Cardiac muscle cell (in vitro differentiated cells and primary cell): ENCODE data around the gene ARHGEF26. TPM values are rescaled to one million over a fixed set of nuclear protein-coding genes. Genes with fewer than 3 reads are reported as not detected.

ENCODE experiments used
- DNase-seq, 2 donors: peaks; one replicate each; pipeline versions ENCODE4 v3.0.0 to v3.0.0-alpha.2; 2010 to 2017; ENCODE audit warnings: low read depth in 1 of 2, low spot score in 1 of 2
- H3K27ac ChIP-seq: fragments of 200-600 bp; sonication (generic); 2 replicates; pipeline ENCODE4 v1.5.1; 2016
- H3K27me3 ChIP-seq: fragments of 200-600 bp; sonication (generic); 2 replicates; pipeline ENCODE4 v1.6.0; 2016; ENCODE audit warnings: control low read depth
- H3K36me3 ChIP-seq: fragments of 200-600 bp; sonication (generic); 2 replicates; pipeline ENCODE4 v1.5.1; 2016; ENCODE audit warnings: control low read depth
- H3K4me1 ChIP-seq: fragments of 200-600 bp; sonication (generic); 2 replicates; pipeline ENCODE4 v1.8.1; 2017; ENCODE audit warnings: low read depth, mild to moderate bottlenecking, mixed run types
- H3K4me3 ChIP-seq: fragments of 200-600 bp; sonication (generic); 2 replicates; pipeline ENCODE4 v1.5.1; 2016; ENCODE audit warnings: mild to moderate bottlenecking
- H3K9me3 ChIP-seq: fragments of 200-600 bp; sonication (generic); 2 replicates; pipeline ENCODE4 v1.5.1; 2017; ENCODE audit warnings: low read depth, mild to moderate bottlenecking, control low read depth
- polyA plus RNA-seq: library from polyadenylated mRNA; unstranded; fragments of >200 nt; fragmentation: Nextera tagmentation; extraction: Ambion mirVana; gene quantifications from 2 replicates; pipeline ENCODE4 v1.2.1, GENCODE V29; 2016
- total RNA-seq: library from RNA; depleted of rRNA; stranded (reverse); fragments of >200 nt; gene quantifications from 2 replicates; pipeline ENCODE4 v1.2.3, GENCODE V29; 2016
- TF ChIP-seq, protein P1 (sequence below): IDR thresholded peaks from 2 replicates; pipeline ENCODE4 v1.5.1; 2012; ENCODE audit warnings: low read depth, mild to moderate bottlenecking, low read length

ARHGEF26 gene
- total and polyA plus RNA-seq, 2 experiments from 2014 or later: 3.4 to 4.2 TPM

DNA sequence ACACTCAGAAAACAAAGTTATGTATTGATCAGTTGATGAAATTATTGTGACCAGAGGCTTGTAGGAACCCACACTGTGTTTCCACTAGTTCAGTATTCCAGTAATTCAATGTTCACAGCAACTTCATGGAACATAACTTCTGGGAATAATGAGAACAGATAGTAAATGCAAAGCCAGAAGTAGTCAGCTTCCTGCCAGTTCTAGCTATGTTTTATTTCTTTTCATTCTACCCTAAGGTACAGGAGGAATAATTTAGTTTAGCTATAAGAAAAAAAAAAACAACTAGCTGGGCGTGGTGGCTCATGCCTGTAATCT lies 48.6 kb downstream of the ARHGEF26 start:
- TF ChIP-seq, protein P1, sequence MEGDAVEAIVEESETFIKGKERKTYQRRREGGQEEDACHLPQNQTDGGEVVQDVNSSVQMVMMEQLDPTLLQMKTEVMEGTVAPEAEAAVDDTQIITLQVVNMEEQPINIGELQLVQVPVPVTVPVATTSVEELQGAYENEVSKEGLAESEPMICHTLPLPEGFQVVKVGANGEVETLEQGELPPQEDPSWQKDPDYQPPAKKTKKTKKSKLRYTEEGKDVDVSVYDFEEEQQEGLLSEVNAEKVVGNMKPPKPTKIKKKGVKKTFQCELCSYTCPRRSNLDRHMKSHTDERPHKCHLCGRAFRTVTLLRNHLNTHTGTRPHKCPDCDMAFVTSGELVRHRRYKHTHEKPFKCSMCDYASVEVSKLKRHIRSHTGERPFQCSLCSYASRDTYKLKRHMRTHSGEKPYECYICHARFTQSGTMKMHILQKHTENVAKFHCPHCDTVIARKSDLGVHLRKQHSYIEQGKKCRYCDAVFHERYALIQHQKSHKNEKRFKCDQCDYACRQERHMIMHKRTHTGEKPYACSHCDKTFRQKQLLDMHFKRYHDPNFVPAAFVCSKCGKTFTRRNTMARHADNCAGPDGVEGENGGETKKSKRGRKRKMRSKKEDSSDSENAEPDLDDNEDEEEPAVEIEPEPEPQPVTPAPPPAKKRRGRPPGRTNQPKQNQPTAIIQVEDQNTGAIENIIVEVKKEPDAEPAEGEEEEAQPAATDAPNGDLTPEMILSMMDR: no peak

DNA sequence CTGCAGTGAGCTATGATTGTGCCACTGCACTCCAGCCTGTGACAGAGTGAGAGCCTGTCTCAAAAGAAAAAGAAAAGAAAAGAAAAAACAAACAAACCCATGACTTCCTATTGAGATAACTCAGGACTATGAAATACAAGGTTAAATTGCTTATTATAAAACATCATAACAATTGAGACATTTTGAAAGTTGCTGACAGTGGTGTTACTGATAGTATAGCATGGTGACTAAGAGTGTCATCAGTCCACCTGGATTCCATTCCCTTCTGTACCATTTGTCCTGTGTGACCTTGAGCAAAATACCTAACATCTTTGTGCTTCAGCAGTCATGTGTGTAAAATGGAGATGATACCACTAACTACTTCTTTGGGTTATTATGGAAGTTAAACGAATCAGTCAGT lies 49.1 kb downstream of the ARHGEF26 start:
- Histone ChIP-seq H3K27me3 (no peaks in the 10 kb centered on the region), H3K4me3 (no peak overlapping the region), H3K36me3 (no peaks in the 10 kb centered on the region), H3K27ac (no peak overlapping the region), H3K4me1 (no peaks in the 10 kb centered on the region), H3K9me3 (no peaks in the 10 kb centered on the region)
- TF ChIP-seq, protein P1: no peak
- DNase-seq: no peak

More for the DNA sequence above, 48.6 kb downstream of the ARHGEF26 start:
- no peak for DNase-seq
- no peak overlapping the region for H3K27ac ChIP-seq
- no peak overlapping the region for H3K4me3 ChIP-seq
- no peaks in the 10 kb centered on the region for H3K27me3 ChIP-seq
- no peaks in the 10 kb centered on the region for H3K4me1 ChIP-seq
- H3K36me3 ChIP-seq: no peaks in the 10 kb centered on the region
- no peaks in the 10 kb centered on the region for H3K9me3 ChIP-seq

- TF ChIP-seq, protein P1: no peak
- Histone ChIP-seq H3K9me3 (no peaks in the 10 kb centered on the region), H3K27me3 (no peaks in the 10 kb centered on the region), H3K36me3 (no peaks in the 10 kb centered on the region), H3K4me1 (no peaks in the 10 kb centered on the region), H3K4me3 (no peak overlapping the region), H3K27ac (no peak overlapping the region)
- DNase-seq: no peak
Measured at GRCh38 chr3:154175041-154175440, 53.9 kb downstream of the ARHGEF26 start.

GRCh38 chr3:154176036-154176435 lies 54.8 kb downstream of the ARHGEF26 start:
- TF ChIP-seq, protein P1: no peak
- DNase-seq: no peak

GRCh38 chr3:154177406-154177805 lies 56.2 kb downstream of the ARHGEF26 start:
- H3K4me1 ChIP-seq: peaks cover 7% of the 10 kb centered on the region
- DNase-seq: peak in 1 of 2 donors; percentile 6
- no peak overlapping the region for H3K4me3 ChIP-seq
- TF ChIP-seq, protein P1: no peak
- no peaks in the 10 kb centered on the region for H3K36me3 ChIP-seq
- no peaks in the 10 kb centered on the region for H3K9me3 ChIP-seq
- H3K27me3 ChIP-seq: no peaks in the 10 kb centered on the region
- no peak overlapping the region for H3K27ac ChIP-seq

More at GRCh38 chr3:154176036-154176435, 54.8 kb downstream of the ARHGEF26 start:
- H3K4me3 ChIP-seq: no peak overlapping the region
- H3K36me3 ChIP-seq: no peaks in the 10 kb centered on the region
- H3K27me3 ChIP-seq: no peaks in the 10 kb centered on the region
- H3K27ac ChIP-seq: no peak overlapping the region
- H3K4me1 ChIP-seq: peaks cover under 1% of the 10 kb centered on the region
- H3K9me3 ChIP-seq: no peaks in the 10 kb centered on the region

DNA sequence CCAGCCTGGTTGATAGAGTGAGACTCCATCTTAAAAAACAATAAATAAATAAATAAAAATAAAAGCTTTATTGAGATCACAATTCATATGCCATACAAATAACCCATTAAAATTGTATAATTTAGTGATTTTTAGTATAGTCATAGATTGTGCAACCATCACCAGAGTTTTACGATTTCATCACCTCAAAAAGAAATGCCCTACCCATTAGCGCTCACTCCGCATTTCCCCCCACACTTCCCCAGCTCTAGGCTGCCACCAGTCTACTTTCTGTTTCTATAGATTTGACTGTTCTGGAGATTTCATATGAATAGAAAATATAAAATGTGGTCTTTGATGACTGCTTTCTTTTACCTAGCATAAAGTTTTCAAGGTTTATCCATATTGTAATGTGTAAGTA lies 57.0 kb downstream of the ARHGEF26 start:
- H3K27me3 ChIP-seq: no peaks in the 10 kb centered on the region
- DNase-seq: no peak

More for the DNA sequence above, 57.0 kb downstream of the ARHGEF26 start:
- no peaks in the 10 kb centered on the region for H3K36me3 ChIP-seq
- no peak overlapping the region for H3K27ac ChIP-seq
- H3K9me3 ChIP-seq: no peaks in the 10 kb centered on the region
- H3K4me1 ChIP-seq: peaks cover 7% of the 10 kb centered on the region
- no peak overlapping the region for H3K4me3 ChIP-seq
- TF ChIP-seq, protein P1: no peak
